Measurements from ENCODE around the gene SERPINA6.

DNA sequence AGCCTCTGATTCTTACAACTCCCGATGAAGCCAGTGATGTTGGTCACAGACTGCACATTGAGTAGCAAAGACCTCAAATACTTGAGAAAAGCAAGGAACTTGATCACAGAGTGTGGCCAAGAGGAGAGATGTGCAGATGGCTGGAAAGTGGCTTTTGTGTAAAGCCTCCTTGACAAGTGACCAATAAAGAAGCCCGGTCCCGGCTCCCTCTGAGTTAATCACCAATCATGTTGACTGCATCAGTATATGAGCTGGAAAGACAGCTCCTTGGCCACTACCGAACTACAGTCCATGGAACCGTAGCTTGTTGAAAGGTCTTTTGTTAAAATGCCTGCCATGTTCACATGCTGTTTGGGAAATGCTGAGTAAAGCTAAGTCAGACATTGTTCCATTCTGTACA, 23.7 kb upstream of the SERPINA6 start:
- TF ChIP-seq, protein P1, sequence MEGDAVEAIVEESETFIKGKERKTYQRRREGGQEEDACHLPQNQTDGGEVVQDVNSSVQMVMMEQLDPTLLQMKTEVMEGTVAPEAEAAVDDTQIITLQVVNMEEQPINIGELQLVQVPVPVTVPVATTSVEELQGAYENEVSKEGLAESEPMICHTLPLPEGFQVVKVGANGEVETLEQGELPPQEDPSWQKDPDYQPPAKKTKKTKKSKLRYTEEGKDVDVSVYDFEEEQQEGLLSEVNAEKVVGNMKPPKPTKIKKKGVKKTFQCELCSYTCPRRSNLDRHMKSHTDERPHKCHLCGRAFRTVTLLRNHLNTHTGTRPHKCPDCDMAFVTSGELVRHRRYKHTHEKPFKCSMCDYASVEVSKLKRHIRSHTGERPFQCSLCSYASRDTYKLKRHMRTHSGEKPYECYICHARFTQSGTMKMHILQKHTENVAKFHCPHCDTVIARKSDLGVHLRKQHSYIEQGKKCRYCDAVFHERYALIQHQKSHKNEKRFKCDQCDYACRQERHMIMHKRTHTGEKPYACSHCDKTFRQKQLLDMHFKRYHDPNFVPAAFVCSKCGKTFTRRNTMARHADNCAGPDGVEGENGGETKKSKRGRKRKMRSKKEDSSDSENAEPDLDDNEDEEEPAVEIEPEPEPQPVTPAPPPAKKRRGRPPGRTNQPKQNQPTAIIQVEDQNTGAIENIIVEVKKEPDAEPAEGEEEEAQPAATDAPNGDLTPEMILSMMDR (IDR thresholded peaks at IDR 0.05; ENCODE audit: low read depth, low read length), result no peak
- TF ChIP-seq EZH2phosphoT487 (IDR thresholded peaks at IDR 0.05; ENCODE audit: low read depth), result no peak

All from OCI-LY3 (cell line).